Activated T-cell treated with anti-CD3 and anti-CD28 coated beads for 4 hours (primary cell): ENCODE measurements around the gene KIF1A.
"Not testable (repeated sequence)": the region's sequence is repeated elsewhere in the genome, so short reads cannot be mapped to it uniquely, and the experiment has no call there.

Experiments used
- DNase-seq: peaks from one replicate; pipeline ENCODE4 v3.0.0-alpha.2; 2020

The KIF1A gene

DNA sequence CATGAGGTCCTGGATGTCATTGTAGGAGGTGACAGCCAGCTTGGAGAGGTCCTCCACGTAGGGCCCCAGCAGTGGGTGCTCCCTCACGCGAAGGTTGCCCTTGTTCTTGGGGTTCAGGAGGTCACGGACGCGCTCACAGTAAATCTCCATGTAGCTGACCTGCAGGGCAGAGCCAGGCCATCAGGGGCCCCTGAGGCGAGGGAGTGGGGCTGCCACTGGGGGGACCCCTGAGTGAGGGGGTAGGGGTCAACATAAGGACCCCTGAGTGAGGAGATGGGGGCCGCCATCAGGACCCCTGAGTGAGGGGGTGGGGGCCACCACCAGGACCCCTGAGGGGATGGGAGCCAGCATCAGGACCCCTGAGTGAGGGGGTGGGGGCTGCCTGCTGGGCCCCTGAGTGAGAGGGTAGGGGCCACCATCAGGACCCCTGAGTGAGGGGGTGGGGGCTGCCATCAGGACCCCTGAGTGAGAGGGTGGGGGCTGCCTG is 33.6 kb downstream of the KIF1A start:
- DNase-seq = no peak

DNA sequence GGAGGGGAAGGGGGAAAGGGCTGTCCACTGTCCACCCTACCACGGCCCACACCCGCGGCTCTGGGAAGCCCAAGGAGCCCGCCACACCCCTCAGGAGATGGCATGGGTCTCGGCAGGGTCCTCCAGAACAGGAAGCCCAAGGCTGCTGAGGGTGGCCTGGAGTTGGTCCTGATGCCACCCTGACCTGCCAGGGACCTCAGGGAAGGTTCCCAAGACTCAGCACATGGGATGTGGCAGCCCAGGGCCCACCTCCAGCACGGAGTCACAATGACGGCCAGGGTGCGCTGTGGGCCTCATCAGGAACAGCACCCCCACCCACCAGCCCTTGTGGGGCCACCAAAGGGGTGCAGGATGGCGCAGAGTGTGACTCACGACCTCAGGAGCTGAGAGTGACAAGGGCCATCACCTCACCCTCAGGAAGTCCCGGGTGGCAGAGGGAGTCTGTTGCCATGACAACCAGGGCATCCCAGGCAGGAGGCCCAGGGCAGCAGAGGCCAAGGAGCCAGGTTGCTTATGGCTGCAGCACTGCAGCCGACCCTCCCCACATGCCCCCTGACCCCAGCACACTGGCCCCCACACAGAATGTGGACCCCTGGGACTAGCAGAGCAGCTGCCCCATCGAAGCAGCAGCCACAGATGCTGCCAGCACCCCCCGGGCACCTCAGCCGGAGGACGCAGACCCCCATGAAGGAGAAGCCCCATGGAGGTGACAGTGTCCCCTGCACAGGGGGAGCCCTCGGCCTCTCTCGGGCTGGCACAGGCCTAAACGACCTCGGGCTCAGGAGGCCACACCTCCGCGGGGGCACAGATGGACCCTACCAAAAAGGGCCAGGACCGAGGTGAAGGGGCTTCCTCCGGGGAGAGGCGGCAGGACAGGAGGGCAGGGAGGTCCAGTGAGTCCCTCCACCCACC is 34.3 kb downstream of the KIF1A start:
- DNase-seq = no peak

DNA sequence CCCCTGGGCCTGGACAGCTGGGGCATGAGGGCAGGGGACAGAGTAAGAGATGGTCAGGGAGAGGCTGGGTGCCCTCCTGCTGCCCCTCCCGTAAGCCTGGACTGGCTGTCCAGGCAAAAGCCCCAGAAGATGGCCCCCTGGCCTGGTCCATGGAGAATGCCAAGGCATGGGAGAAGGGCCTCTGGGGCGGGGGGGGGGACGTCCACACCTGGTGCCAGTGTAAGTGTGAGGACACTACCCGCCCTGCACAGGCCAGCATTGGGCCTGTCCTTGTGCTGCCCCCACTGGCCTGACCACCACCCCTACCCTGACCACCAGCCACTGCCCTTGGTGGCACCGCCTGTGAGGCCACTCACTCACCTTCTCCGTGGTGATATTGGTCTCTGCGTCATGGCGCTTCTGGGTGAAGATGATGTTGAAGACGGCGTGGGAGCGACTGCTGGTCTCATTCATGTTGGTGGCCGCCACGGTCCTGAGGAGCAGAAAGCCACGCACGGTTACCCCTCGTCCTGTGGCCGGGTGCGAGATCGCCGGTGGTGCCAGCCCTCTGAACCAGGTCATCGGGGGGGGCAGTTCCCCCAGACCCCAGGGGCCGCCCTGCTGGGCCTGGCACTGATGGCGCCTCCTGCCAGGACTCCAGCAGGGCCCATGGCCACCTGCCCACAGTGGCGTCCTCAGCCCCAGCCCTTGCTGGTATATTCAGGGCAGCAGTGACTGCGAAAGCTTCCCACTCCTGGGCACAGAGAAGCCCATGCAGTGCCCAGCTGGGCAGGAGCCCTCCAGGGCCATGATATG is 35.2 kb downstream of the KIF1A start:
- no peak for DNase-seq

DNA sequence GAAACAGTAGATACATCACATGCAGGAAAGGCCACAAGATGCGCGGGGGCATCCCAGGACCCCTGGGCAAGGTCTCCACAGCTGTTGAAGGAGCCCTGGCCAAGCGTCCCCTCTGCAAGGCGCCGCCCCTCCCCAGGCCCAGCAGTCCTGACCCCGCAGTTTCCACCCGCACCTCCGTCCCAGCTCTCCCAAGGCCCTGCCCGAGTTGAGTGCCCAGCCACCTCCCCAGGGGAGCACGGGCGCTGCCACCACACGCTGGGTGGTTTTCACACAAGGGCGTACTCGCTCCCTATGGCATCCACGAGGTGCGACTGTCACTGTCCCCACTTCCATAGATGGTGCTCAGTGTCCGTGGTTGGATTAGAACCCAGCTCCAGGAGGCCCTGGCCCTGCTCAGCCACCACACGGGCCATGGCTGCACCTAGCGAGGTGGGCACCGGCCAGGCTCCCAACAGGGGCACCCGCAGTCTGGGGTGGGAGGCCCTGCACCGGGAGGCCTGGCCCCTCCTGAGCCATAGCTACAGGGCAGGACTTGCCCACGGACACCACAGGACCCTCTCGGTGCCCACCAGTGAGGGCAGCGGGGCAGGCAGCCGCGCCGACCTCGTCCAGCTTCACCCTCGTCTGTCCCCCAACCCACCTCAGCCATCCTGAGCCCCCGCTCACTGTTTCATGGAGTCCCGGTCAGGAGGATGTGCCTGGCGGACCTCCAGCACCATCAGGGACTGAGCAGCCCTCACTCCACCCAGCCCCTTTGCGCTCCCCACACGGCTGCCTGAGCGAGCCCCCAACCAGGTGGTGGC is 36.0 kb downstream of the KIF1A start:
- DNase-seq = no peak

DNA sequence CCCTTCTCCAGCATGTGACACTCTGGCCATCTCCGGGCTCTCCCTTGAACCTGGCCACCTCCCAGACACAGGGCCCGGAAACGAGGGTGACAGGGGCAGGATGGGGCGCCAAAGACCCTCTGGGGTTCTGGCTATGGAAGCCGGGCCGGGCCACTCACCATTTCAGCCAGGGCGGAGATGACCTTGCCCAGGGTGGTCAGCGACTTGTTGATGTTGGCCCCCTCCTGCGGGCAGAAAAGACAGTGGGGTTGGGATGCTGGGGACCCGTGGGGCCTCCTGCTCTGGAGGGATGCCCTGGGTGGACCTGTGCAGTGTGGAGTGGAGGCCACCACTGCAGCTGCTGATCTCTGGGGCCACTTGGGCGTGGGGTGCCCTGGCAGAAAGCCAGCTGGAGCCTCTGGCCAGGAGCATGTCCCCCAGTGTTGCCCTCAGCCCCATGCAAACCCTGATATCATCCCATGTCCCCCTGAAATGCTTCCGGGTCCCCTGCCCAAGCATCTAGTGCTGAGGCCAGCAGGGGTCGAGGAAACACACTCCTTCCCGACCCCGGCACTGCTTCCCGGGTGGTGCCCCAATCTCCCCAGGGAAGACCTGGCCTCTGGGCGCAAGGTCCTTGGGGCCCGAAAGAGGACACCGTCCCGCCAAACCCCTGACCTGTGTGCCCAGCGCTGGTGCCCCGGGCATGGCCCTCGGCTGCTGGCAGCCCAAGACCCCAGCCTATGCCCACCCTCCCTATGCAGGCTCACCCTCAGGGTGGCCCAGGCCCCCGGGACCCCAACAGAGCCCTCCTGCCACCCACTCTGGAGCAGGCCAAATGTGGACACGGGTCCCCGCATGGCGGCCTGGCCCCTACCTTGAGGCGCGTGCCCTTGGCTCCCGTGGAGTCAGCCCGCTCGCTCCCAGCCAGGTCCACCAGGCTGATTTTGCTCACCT is 36.9 kb downstream of the KIF1A start:
- DNase-seq = no peak

DNA sequence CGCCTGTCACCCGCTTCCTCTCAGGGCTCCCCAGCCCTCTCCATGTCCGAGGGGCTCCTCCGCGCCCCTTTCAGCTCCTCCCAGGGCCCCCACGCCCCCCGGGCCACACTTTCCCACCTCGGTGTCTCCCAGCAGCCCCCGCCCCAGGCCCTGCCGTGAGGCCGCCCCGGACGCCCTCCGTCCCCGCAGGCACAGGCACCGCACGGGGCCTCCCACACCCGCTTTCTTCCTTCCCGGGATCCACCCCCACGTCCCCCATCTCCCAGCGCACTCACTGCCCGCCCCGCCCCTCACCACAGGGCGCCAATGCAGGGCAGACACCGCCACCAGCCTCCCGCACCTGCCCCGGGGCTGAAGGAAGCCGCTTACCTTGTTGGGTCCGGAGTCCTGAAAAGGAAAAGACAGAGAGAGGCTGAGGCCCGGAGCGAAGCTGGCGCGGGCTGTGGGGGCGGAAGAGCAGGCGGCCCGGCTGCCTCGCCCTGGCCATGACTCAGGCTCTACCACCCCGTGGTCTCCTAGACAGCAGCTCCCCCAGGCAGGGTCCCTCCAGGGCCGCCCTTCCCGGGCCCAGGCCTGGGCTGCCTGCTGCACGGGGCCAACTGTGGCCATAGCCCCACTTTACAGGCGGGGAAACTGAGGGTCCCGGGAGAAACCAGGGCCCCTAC is 37.7 kb downstream of the KIF1A start:
- DNase-seq = no peak

DNA sequence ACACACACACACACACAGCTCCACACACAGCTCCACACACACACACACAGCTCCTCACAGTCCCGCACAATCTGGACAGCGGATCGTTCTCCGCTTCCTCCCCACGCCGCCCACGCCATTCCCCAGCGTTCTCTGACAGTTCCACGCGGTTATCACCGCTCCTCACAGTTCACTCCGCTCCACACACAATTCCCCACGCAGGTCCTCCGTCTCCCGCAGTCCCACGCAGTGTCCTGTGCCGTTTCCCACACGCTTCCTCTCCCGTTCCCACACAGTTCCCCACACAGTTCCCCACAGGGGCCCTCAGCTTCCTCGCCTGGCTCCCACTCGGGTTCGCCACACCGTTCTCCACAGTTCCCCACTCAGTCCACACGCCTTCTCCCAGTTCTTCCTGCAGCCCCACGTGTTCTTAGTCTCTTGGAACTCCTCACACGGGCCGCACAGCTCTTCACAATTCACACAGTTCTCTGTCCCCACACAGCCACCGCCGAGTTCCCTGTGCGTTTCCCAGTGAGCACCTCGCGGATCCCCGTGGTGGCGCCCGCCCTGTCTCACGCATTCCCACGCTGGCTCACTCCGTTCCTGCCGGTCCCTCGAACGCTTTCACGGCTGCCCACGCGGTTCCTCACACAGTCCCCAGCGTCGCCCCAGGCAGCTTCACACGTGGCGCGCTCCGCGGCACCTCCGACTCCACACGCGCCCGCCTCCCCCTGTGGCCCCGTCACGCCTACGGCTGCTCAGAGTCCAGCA is 38.4 kb downstream of the KIF1A start:
- DNase-seq = no peak

DNA sequence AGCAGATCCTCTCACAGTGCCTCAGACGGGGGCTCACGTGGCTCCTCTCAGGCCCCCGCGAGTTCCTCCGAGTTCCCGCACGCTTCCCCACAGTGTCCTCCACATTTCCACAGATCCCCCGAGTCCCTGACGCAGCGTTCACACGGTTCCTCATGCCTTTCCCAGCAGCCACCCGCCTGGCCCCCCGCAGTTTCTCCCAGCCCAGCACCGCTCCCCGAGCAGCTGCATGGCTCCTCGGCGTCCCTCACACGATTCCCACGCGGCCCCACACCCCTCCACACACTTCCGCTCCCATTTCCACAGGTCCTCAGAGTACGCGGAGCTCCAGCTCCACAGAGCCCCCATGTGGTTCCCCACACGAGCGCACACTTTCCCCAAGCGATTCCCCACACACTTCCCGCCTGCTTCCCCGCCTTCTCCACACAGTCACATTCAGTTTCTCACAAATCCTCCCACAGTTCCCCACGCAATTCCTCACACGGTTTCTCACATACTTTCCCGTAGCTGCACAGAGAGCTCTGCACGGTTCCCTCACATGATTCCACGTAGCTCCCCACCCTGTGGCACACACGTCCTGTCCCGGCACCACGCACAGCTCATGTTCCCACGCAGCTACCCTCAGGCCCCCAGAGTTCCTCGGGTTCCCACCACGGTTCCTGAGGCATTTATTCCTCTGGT is 39.9 kb downstream of the KIF1A start:
- DNase-seq = no peak

DNA sequence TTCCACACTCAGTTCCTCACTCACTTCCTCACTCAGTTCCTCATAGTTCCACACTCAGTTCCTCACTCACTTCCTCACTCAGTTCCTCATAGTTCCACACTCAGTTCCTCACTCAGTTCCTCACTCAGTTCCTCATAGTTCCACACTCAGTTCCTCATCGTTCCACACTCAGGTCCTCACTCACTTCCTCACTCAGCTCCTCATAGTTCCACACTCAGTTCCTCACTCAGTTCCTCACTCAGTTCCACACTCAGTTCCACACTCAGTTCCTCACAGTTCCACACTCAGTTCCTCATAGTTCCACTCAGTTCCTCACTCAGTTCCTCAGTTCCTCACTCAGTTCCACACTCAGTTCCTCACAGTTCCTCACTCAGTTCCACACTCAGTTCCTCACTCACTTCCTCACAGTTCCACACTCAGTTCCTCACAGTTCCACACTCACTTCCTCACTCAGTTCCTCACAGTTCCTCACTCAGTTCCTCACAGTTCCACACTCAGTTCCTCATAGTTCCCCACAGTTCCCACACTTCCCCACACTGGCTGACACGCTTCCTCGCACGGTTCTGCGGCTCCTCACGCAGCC is 40.7 kb downstream of the KIF1A start:
- DNase-seq = not testable (repeated sequence)

DNA sequence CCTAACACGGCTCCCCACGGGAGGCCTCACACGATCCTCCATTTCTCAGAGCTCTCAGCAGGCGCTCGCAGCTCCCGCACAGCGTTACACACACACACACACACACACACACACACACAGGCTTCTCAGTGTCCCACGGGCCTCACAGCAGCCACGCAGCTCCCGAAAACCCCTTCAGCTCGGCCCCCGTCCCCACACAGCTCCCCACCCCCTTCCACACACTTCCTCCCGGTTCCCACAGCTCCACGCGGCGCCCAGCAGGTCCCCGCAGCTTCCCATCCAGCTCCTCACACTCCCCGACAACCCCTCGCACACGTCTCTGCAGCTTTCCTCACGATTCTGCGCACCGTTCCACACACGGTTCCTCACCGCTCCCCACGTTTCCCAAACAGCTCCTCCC is 41.6 kb downstream of the KIF1A start:
- no peak for DNase-seq

DNA sequence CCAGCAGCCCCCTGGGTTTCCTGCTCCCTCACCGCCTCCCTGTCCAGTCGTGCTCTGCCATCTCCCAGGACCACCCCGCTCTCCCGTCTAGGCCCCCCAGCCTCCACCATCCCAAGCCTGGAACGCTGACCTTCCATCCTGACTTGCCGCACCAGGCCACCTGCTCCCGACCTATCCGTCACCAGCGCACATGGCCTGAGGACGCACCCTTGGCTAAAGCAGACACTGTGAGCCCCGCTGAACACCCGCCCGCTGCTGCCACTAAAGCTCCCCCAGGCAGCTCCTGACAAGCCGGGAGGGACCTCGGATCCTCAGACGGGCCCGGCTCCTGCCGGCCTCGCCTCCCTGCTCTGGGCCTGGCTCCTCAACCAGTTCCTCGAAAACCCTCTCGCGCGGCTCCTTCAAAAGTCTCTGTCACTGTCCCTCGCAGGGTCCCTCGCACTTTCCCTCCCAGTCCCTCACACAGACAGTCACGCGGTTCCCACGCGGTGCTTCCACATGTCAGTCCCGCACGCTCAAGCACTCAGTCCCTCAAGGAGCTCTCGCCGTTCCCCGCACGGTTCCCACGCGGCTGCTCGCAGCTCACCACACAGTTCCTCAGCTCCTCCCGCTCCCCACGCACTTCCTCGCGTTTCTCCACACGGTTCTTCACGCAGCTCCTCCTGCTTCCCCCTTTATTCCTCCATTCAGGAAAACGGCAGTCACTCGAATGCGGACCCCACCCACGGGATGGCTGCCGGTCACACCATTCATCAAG is 42.4 kb downstream of the KIF1A start:
- DNase-seq = no peak

DNA sequence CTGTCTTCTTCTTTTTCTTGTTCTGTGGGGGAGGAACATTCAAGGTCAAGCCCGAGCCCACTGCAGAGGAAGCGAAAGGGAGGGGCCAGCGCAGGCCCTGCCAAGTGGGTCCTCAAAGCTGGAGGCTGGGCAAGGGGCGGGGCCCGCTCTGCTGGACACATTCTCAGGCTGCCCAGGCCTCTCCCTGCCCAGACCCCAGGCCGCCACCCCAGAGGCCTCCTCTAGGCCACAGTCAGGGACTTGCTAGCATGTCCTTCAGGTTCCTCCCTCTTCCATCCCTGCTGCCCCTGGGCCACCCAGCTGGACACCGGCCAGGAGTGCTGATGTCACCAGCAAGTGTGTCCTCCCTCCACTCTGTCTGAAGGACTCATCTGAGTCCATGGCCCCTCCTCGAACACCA is 44.1 kb downstream of the KIF1A start:
- DNase-seq = no peak

DNA sequence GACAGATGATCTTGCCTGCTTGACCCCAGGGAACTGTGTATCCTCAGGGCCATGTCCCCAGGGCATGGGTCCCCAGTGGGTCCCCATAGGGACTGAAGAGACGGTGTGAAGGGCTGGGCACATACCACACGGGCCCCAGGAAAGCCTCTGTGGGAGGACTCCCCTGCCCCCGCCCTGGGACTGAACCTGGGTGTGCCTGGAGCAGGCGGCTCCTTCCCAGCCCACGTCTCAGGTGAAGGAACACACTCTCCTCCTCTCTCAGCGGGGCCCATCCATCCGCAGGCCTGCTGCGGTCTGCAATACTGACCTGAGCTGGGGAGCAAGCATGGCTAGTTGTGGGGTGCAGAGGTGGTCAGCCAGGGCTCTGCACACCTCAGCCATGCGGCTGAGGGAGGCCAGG is 45.2 kb downstream of the KIF1A start:
- DNase-seq = no peak

DNA sequence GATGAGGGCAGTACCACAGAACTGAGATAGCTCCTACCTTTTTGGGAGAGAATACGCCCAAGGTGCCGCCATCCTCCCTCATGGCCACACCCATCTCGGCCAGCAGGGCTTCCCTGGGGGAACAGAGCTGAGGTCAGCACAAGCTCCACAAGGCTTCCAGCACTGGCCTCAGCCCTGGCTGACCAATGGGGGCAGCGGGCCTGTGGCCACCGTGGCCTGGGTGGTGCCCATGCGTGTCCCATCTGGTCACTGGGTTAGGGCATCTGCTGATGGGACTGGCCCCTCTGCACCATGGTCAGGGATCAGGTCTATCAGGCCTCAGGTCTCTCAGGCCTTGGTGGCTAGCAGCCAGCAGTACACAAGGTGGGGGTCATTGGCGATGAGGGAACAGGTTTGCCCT is 50.9 kb downstream of the KIF1A start:
- no peak for DNase-seq

DNA sequence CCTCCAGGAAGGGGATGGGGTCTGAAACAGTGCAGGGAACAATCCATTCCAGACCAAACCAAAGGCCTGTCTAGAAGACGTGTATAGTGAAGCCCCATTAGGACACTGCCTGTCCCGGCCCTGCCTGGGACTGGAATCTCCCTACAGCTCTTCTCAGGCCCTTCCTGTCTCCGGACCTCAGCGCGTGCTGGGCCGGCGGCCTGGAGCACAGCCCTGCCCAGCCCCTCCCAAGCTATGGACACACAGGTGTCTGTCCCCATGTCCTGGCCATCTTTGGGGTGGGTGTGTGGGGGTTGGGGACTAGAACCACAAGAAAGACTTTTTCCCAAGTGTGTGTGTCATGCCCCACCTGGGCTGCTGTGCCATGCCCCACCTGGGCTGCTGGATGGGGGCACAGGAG is 51.8 kb downstream of the KIF1A start:
- no peak for DNase-seq

DNA sequence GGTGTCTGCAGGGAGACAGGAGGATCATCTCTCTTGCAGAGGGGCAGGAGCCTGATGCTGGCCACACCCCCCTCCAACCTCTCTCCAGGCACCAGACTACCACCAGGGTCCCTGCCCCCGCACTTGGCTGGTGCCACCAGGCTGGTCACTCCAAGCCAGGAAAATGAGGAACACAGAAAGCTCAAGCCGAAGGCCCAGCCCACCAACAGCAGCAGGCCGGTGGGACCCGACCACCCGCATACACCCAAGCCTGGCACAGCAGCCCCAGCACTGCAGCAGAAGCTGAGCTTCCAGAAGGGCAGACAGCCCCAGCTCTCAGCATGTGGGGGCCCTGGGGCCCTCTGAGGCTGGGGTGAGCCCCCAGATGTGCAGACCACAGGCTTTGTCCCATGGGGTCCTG is 52.7 kb downstream of the KIF1A start:
- DNase-seq = no peak

DNA sequence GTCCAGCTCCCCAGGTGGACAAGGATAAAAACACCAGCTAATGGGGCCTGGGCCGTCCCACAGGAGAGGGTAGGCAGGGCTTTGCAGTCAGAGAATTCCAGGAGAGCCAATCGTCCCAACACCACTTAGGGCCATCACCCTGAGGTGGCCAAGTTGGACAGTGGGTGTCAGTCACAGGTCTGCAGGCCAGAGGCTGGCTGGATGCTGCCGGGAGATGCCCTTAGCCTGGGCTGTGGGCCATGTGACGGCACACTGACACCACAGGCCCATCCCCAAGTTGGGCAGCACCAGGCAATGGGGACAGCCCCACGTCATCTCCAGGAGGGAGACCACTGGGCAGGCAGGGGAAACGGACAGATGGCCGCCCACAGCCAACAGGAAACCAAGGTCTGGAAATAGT is 53.9 kb downstream of the KIF1A start:
- no peak for DNase-seq

DNA sequence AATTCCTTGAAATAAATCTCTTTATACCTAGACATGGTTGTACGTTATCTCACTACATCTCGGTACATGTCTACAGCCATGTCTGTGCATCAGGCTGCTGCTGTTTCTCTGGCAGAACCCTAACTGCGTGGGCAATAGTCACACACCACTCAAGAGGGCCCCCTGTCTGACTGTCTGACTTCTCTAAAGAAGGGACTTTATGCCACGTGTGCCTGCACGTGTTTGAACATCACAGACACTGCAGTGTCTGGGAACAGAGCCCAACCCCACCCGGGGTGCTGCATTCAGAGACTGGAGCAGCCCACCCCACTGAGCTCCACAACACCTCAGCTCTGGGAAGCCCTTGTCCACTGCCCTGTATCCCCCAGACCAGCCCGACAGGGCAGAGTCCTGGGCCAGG is 55.0 kb downstream of the KIF1A start:
- DNase-seq = no peak

DNA sequence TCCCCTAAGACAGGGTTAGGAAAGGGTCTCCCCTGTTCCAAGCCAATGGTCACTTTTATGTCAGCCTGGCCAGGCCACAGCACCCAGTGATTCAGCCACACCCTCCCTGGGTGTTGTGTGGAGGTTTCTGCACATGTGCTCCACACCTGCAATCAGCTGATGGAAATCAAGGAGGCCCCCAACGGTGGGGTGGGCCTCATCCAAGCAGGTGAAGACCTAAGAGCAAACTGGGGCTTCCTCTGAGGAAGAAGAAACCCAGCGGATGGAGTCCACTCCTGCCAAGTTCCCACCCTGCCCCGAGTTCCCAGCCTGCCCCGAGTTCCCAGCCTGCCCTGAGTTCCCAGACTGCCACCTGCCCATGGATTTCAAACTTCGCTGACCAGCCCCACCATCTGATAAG is 55.4 kb downstream of the KIF1A start:
- DNase-seq = no peak
